HEK293 (cell line): Measurements from ENCODE around the gene GJD3.

Experiments
- CTCF ChIA-PET: fragments of 350-600 bp; formaldehyde crosslinking; extraction: SDS; loops from one replicate; lab custom pipeline; 2021; ENCODE audit warnings: antibody characterized with exemption; lab: Yijun Ruan, JAX
- POLR2A ChIA-PET: fragments of 300-600 bp; formaldehyde crosslinking; extraction: SDS; loops from one replicate; lab custom pipeline; 2020; ENCODE audit warnings: antibody characterized with exemption, inconsistent platforms; lab: Yijun Ruan, JAX
- H3K27ac ChIP-seq: fragments of 200-500 bp; sonication (Bioruptor generic); 2 replicates; pipeline ENCODE4 v1.5.1; 2014; ENCODE audit warnings: low read depth, low read length, control low read depth, inconsistent platforms; ENCODE audit errors: extremely low read depth
- H3K36me3 ChIP-seq, 2 experiments: fragments of 200-500 bp in 1 of 2; sonication (Bioruptor generic) in 1 of 2; 1 replicate in 1 of 2; 2 replicates in 1 of 2; pipeline ENCODE4 v1.5.1; 2014 to 2017; ENCODE audit warnings: inconsistent platforms in 2 of 2, low read length in 2 of 2; ENCODE audit not compliant: control insufficient read depth in 2 of 2, insufficient read depth in 1 of 2
- H3K4me1 ChIP-seq: fragments of 200-500 bp; sonication (Bioruptor generic); 2 replicates; pipeline ENCODE4 v1.5.1; 2014; ENCODE audit warnings: mild to moderate bottlenecking, low read length, inconsistent platforms; ENCODE audit not compliant: control insufficient read depth, insufficient read depth
- H3K4me3 ChIP-seq: 2 replicates; pipeline ENCODE4 v1.5.1; 2011; ENCODE audit warnings: low read depth, mild to moderate bottlenecking, control low read depth, low read length, moderate library complexity
- H3K9me3 ChIP-seq: fragments of 200-500 bp; sonication (Bioruptor generic); 2 replicates; pipeline ENCODE4 v1.5.1; 2014; ENCODE audit warnings: low read depth, low read length, inconsistent platforms; ENCODE audit not compliant: control insufficient read depth, insufficient read depth
- EGR2 ChIP-seq: fragments of 450-650 bp; formaldehyde crosslinking; IDR thresholded peaks from 2 replicates; pipeline ENCODE4 v1.5.1; 2016; ENCODE audit warnings: low read depth, missing biosample characterization, missing genetic modification characterization
- HIC1 ChIP-seq: fragments of 450-650 bp; formaldehyde crosslinking; IDR thresholded peaks from 2 replicates; pipeline ENCODE4 v1.5.1; 2016; ENCODE audit warnings: missing biosample characterization, missing genetic modification characterization
- PRDM10 ChIP-seq: fragments of 450-650 bp; formaldehyde crosslinking; IDR thresholded peaks from 2 replicates; pipeline ENCODE4 v1.5.1; 2016; ENCODE audit warnings: missing biosample characterization, missing genetic modification characterization
- TSHZ1 ChIP-seq: fragments of 450-650 bp; formaldehyde crosslinking; IDR thresholded peaks from 2 replicates; pipeline ENCODE4 v1.5.1; 2016; ENCODE audit warnings: missing biosample characterization, missing genetic modification characterization, borderline replicate concordance
- ZFHX2 ChIP-seq: fragments of 450-650 bp; formaldehyde crosslinking; conservative IDR thresholded peaks from 2 replicates; pipeline ENCODE4 v1.5.1; 2016; ENCODE audit warnings: missing biosample characterization, missing genetic modification characterization
- ZFP37 ChIP-seq: fragments of 450-650 bp; formaldehyde crosslinking; IDR thresholded peaks from 2 replicates; pipeline ENCODE4 v1.5.1; 2016; ENCODE audit warnings: missing biosample characterization, missing genetic modification characterization
- ZNF133 ChIP-seq: fragments of 450-650 bp; formaldehyde crosslinking; IDR thresholded peaks from 2 replicates; pipeline ENCODE4 v1.5.1; 2016; ENCODE audit warnings: missing biosample characterization, missing genetic modification characterization
- ZNF157 ChIP-seq: fragments of 450-650 bp; formaldehyde crosslinking; IDR thresholded peaks from 2 replicates; pipeline ENCODE4 v1.5.1; 2016; ENCODE audit warnings: missing biosample characterization, missing genetic modification characterization
- ZNF426 ChIP-seq: fragments of 450-650 bp; formaldehyde crosslinking; IDR thresholded peaks from 2 replicates; pipeline ENCODE4 v1.5.1; 2017; ENCODE audit warnings: missing biosample characterization, missing genetic modification characterization, mild to moderate bottlenecking, inconsistent platforms, moderate library complexity
- ZNF514 ChIP-seq: fragments of 450-650 bp; formaldehyde crosslinking; IDR thresholded peaks from 2 replicates; pipeline ENCODE4 v1.5.1; 2016; ENCODE audit warnings: missing biosample characterization, missing genetic modification characterization
- ZNF621 ChIP-seq: fragments of 450-650 bp; formaldehyde crosslinking; IDR thresholded peaks from 2 replicates; pipeline ENCODE4 v1.5.1; 2017; ENCODE audit warnings: missing biosample characterization, missing genetic modification characterization

The GJD3 gene

GRCh38 chr17:40333781-40334448 is 30.6 kb downstream of the GJD3 start:
- peaks cover 15% of the 10 kb centered on the region for H3K4me1 ChIP-seq
- CTCF ChIA-PET, result interaction anchor here (0.6 to 1.6 kb wide), 6 partner anchors 12 to 199 kb away, joined by 3 to 6 read pairs (median 3); no protein-coding TSS in a partner anchor

GRCh38 chr17:40331743-40332641 is 32.5 kb downstream of the GJD3 start:
- Histone ChIP-seq H3K9me3 (no peaks in the 10 kb centered on the region), H3K27ac (no peak overlapping the region), H3K4me1 (peaks cover 20% of the 10 kb centered on the region), H3K4me3 (no peak overlapping the region), H3K36me3 (peaks cover 0 to 23% of the 10 kb centered on the region in 2 experiments; a peak in 2 of 3 replicates)
- no peak for TF ChIP-seq ZFP37 (tag by site-specific recombination)
- TF ChIP-seq EGR2, result peak; percentile 84
- TF ChIP-seq ZNF514 (tag by site-specific recombination), result no peak
- no peak for TF ChIP-seq ZNF621
- no peak for TF ChIP-seq ZNF133 (tag by site-specific recombination)
- peak; percentile 89 for TF ChIP-seq ZFHX2 (tag by site-specific recombination)
- TF ChIP-seq HIC1, result peak; percentile 82
- TF ChIP-seq ZNF426 (tag by site-specific recombination), result no peak
- peak; percentile 81 for TF ChIP-seq ZNF157 (tag by site-specific recombination)
- ChIA-PET POLR2A (interaction anchor here (1.8 kb wide), 1 partner anchor 15 kb away, joined by 9 read pairs; no protein-coding TSS in a partner anchor), CTCF (interaction anchor here (1.2 kb wide), 1 partner anchor 27 kb away, joined by 3 read pairs; no protein-coding TSS in a partner anchor)

More at GRCh38 chr17:40333781-40334448, 30.6 kb downstream of the GJD3 start:
- POLR2A ChIA-PET, result interaction anchor here (0.5 to 1.5 kb wide), 5 partner anchors 10 to 193 kb away, joined by 3 to 5 read pairs (median 3); partner anchors contain the start of gene CASC3
- peaks cover 0 to 26% of the 10 kb centered on the region in 2 experiments; a peak in 2 of 3 replicates for H3K36me3 ChIP-seq
- no peak overlapping the region for H3K27ac ChIP-seq
- TF ChIP-seq ZFHX2 (tag by site-specific recombination) (peak; percentile 26; the same call in 1 of the 2 replicates), PRDM10 (tag by site-specific recombination) (peak; percentile 63), TSHZ1 (no peak)
- TF ChIP-seq, all 188 proteins: peak for 2
- Histone ChIP-seq H3K9me3 (no peaks in the 10 kb centered on the region), H3K4me3 (no peak overlapping the region)
